T-helper 1 cell (primary cell): ENCODE measurements around the gene HNRNPA1L2.
"Not testable (repeated sequence)": the region's sequence is repeated elsewhere in the genome, so short reads cannot be mapped to it uniquely, and the experiment has no call there.

Experiments used
- DNase-seq, 5 donors: peaks; one replicate each; pipeline ENCODE4 v3.0.0-alpha.2; 2012 to 2020
- total RNA-seq, 4 donors: gene quantifications; one replicate each; lab custom pipeline; 2026; lab: John Stamatoyannopoulos, UW

Gene HNRNPA1L2
- 0 reads per million in 4 donors for total RNA-seq

- no peak for DNase-seq
Observed at GRCh38 chr13:52642131-52642530, at the start of gene HNRNPA1L2. Gene HNRNPA1L2 (plus strand): TSS chr13:52642431. CDS start chr13:52642493, 62 bp downstream.

- DNase-seq, result not testable (repeated sequence)
Observed at GRCh38 chr13:52593175-52593574, 49.1 kb upstream of the HNRNPA1L2 start.

- DNase-seq, result not testable (repeated sequence)
Observed at GRCh38 chr13:52593812-52594211, 48.4 kb upstream of the HNRNPA1L2 start.

GRCh38 chr13:52594295-52594694 is 47.9 kb upstream of the HNRNPA1L2 start:
- not testable (repeated sequence) for DNase-seq

GRCh38 chr13:52597676-52598075 is 44.6 kb upstream of the HNRNPA1L2 start:
- no peak for DNase-seq

- no peak for DNase-seq
Observed at GRCh38 chr13:52599037-52599847, 43.0 kb upstream of the HNRNPA1L2 start.

GRCh38 chr13:52599848-52600603 is 42.2 kb upstream of the HNRNPA1L2 start:
- peak in 1 of 5 donors; percentile 6 for DNase-seq

GRCh38 chr13:52600666-52601065 is 41.6 kb upstream of the HNRNPA1L2 start:
- DNase-seq, result no peak

- DNase-seq, result not testable (repeated sequence)
Observed at GRCh38 chr13:52603316-52603715, 38.9 kb upstream of the HNRNPA1L2 start.

- DNase-seq, result not testable (repeated sequence)
Observed at GRCh38 chr13:52606126-52606525, 36.1 kb upstream of the HNRNPA1L2 start.

- DNase-seq, result not testable (repeated sequence)
Observed at GRCh38 chr13:52606795-52607194, 35.4 kb upstream of the HNRNPA1L2 start.

- not testable (repeated sequence) for DNase-seq
Observed at GRCh38 chr13:52608184-52608583, 34.0 kb upstream of the HNRNPA1L2 start.

GRCh38 chr13:52609013-52609606 is 33.1 kb upstream of the HNRNPA1L2 start:
- not testable (repeated sequence) for DNase-seq

- DNase-seq, result not testable (repeated sequence)
Observed at GRCh38 chr13:52610158-52610557, 32.1 kb upstream of the HNRNPA1L2 start.

GRCh38 chr13:52615134-52615801 is 27.0 kb upstream of the HNRNPA1L2 start:
- no peak for DNase-seq

- peak in 1 of 5 donors; percentile 25 for DNase-seq
Observed at GRCh38 chr13:52615812-52616211, 26.4 kb upstream of the HNRNPA1L2 start.

- DNase-seq, result peak; percentile 55 to 88 (median 69)
Observed at GRCh38 chr13:52617070-52618060, 24.9 kb upstream of the HNRNPA1L2 start.

GRCh38 chr13:52631083-52631690 is 11.0 kb upstream of the HNRNPA1L2 start:
- not testable (repeated sequence) for DNase-seq

GRCh38 chr13:52638666-52639328 is 3.4 kb upstream of the HNRNPA1L2 start:
- no peak for DNase-seq

GRCh38 chr13:52644108-52644507 is 1.9 kb downstream of the HNRNPA1L2 start:
- DNase-seq, result no peak
